AG20443 (cell line): ENCODE measurements around the gene MRPS22.
A peak's percentile ranks its signal among the peaks of the same experiment; 100 is the strongest.
"Not testable (repeated sequence)": the region's sequence is repeated elsewhere in the genome, so short reads cannot be mapped to it uniquely, and the experiment has no call there.

Experiments
- DNase-seq: peaks from one replicate; pipeline ENCODE4 v3.0.0; 2012; ENCODE audit warnings: low spot score, mixed read lengths

Gene MRPS22

DNA sequence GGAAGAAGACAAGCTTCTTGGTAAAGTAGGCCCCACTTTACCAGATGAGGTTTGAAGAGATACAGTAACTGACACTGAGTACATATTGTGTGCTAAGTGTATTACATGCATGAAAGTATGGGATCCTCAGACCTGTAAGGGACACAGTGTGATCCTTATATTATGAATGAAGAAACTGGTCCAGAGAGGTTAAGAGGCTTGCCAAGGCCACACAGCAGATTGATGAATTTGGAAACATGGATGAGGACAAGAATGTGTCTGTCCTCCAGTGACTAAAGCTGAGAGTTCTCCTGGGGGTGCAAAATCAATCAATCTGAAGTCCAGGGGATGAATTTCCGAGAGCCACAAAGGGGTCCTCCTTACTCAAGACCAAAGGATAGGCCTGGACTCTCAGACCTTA, 31.4 kb upstream of the MRPS22 start:
- DNase-seq, result no peak

GRCh38 chr3:139312959-139313358, 30.9 kb upstream of the MRPS22 start:
- DNase-seq, result peak; percentile 60

GRCh38 chr3:139313921-139314320, 29.9 kb upstream of the MRPS22 start:
- DNase-seq, result no peak

DNA sequence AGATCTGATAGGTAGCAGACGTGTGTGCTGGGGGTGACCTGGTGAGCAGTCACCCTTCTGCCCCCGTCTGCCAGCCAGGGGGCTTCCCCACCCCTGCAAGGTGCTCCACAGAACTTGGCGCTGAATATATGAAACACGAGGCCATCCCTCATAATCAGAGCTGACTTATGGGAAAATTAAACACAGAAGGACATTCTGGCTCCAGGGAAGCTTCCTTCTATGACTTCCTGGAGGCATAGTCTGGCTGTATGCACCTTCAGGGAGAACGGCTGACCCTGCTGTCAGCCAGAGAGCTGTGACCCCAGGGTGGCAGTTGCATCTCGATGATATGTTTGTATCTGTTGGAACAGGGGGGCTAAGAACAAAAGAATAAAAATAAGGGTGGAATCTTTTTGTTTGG, 26.6 kb upstream of the MRPS22 start:
- no peak for DNase-seq

GRCh38 chr3:139317660-139318430, 26.0 kb upstream of the MRPS22 start:
- no peak for DNase-seq

GRCh38 chr3:139318431-139318816, 25.4 kb upstream of the MRPS22 start:
- no peak for DNase-seq

DNA sequence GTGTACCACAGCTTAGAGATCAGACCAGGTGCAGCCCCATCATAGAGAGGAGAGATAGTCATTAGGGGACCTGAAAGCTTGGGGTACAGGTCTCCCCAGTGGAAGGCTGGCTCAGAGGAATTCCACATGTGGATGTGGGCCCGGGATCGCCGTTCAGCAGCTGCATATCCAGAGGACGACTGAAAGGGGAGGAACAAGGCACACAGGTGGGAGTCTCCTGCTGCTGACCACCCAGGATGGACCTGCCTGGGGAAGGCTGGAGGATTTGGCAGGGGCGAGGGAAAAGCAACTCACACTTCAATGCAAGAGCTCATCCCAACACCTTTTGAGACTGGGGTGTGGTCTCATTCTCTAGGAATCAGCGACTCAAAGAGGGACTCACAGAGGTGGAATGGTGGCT, 25.0 kb upstream of the MRPS22 start:
- no peak for DNase-seq

- no peak for DNase-seq
Observed at GRCh38 chr3:139319428-139320402, 24.1 kb upstream of the MRPS22 start.

GRCh38 chr3:139320551-139321309, 23.1 kb upstream of the MRPS22 start:
- DNase-seq, result no peak

DNA sequence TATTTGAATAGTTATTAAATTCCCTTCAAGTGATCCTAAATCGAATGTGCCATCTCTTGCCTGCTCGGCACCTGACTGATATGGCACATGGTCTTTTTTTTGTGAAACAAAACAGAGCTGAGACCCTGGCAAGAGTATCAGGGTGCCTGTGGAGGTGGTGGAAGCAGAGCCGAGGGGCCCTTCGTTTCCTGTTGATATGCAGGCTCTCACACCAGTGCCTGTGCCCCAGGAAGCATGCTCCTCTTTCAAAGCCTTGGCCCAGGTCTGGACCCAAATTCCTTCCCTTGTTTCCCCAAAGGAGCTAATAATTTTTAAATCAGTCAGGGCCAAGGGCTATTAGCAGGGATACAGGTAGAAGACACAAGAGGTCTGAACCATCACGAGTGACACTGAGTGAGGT, 21.5 kb upstream of the MRPS22 start:
- DNase-seq, result no peak

DNA sequence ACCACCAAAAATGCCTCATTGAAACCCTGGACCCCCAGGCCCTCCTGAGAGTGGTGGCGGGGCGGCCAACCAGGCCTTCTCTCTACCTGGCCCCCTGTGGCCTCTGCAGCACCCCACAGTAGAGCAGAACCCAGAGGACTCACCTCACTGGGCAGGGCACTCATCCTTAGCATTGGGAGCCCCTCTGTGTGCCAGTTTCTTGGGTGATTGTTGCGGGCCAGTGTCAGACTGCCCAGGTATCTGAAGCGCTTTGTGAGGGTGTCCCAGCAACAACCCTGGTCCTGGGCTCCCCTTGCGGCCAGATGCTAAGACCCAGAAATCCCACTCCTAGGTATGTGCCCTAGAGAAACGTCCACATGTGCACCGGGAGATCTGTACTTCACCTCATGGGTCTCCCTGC, 20.7 kb upstream of the MRPS22 start:
- no peak for DNase-seq

DNA sequence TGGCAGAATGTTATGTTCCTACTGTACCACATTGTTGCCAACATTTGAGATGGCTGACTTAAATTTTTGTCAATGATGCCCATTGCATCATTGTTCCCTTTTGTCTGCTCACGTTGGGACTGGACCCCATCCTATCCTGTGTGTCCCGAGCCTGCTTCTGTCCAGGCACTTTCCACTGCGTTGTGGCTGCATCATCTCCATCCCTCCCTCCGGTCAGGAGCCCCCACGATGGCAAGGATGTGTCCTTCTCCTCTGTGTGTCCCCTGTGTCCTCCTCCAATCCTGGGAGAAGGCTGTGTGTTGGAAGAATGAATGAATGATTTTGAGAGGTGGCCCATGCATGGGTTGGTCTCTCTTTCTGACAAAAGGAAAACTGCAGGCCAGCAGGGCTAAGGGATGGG, 19.4 kb upstream of the MRPS22 start:
- no peak for DNase-seq

DNA sequence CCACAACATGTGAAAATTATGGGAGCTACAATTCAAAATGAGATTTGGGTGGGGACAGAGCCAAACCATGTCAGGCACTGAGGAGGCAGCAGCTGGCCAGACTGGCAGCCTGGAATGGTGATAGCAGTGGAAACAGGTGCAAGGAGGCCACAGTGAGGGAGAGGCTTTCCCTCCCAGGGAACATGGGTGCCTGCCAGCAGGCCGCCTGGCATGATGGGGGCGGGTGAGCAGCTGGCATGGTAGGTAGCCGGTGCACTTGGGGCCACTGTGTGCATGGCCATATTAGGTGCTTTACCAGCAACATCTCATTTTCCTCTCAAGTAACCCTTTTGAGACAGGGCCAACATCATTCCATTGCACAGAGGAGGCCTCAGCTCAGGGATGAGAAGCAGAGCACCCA, 18.3 kb upstream of the MRPS22 start:
- no peak for DNase-seq

GRCh38 chr3:139326131-139326530, 17.7 kb upstream of the MRPS22 start:
- DNase-seq, result no peak

- DNase-seq, result no peak
Observed at GRCh38 chr3:139326707-139327106, 17.1 kb upstream of the MRPS22 start.

DNA sequence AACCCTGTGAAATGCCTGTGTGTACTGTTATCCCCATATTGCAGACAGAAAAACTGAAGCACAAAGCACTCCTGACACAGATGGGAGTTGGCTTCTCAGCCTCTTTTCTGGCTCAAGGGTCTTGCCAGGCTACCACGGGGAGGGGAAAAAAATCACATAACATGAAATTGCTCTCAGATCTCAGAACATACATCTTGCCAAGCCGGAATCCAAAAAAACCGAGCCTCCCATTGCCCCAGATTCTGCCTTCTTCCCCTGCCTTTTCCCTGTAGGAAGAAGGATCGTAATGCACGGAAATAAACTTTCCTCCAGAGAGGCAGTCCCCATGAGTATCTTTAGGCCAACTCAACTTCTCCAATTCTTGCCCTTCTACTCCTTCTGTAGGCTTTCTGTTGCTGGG, 16.6 kb upstream of the MRPS22 start:
- DNase-seq, result no peak

DNA sequence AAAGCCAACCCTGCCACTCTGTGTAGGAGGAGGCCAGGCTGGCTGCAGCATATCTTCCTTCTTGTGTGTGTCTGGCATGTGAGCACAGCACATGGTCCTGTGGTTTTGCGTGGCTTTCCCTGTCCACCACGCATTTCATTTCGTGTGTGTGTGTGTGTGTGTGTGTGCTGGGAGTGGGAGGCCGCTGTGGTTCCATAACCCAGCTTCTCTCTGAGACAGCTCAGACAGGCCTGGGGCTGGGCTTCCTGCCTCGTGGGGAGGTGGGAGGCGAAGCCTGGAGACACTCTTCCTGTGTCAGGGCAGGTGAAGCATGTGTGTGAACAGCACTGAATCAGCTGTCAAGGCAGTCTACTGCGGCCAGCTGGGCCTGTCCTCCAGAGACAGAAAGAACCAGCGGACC, 16.0 kb upstream of the MRPS22 start:
- DNase-seq, result no peak

GRCh38 chr3:139328356-139328755, 15.5 kb upstream of the MRPS22 start:
- no peak for DNase-seq

GRCh38 chr3:139329364-139329850, 14.4 kb upstream of the MRPS22 start:
- DNase-seq, result peak; percentile 97

DNA sequence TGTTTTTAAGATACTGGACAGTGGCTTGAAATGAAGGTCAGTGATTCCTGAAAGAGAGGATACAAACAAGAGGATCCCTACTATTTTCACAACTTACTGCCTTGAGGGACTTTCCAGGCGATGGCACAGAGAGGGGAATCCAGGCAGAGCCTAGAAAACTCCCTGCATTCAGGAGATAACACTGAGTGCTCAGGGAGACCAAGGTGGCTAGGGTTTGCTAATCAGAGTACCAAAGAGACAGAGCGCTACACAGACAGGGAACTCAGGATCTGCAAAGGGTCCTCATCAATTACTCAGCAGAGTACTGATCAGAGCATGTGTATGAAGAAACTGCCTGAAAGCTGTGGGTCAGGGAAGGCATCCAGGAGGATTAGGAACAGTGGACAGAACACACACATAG, 11.7 kb upstream of the MRPS22 start:
- no peak for DNase-seq

DNA sequence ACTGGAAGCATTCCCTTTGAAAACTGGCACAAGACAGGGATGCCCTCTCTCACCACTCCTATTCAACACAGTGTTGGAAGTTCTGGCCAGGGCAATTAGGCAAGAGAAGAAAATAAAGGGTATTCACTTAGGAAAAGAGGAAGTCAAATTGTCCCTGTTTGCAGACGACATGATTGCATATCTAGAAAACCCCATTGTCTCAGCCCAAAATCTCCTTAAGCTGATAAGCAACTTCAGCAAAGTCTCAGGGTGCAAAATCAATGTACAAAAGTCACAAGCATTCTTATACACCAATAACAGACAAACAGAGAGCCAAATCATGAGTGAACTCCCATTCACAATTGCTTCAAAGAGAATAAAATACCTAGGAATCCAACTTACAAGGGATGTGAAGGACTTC, 9.1 kb upstream of the MRPS22 start:
- not testable (repeated sequence) for DNase-seq

DNA sequence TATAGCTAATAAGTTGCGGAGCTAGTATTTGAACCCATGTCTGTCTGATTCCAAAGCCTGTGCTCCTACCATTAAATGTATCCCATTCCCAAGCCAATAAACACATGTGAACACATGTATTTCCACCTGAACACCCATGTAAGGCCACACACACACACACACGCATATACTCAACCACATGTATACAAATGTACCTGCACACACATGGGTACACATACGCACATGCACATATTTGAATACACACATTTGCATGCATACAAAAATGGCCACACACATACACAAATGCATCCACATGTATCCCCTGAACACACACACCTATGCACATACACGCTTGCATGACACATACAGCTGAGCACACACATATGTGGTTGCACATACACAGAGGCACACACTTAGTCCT, 5.4 kb upstream of the MRPS22 start:
- no peak for DNase-seq
